HepG2 (cell line): ENCODE results near the gene CD320.

Experiments used
- CCAR2 ChIP-seq: fragments of 200-400 bp; formaldehyde crosslinking; optimal IDR thresholded peaks from 2 replicates; pipeline ENCODE3; 2018; ENCODE audit warnings: low read depth, mild to moderate bottlenecking, low read length, moderate library complexity
- GABPA ChIP-seq, 2 experiments: IDR thresholded peaks; 2 replicates each; pipeline ENCODE4 v1.6.1; 2011 to 2016; ENCODE audit warnings: low read depth in 2 of 2, low read length in 1 of 2, missing biosample characterization in 1 of 2, missing genetic modification characterization in 1 of 2
- IKZF4 ChIP-seq: sonication (generic); formaldehyde crosslinking; IDR thresholded peaks from 2 replicates; pipeline ENCODE4 v1.5.1; 2020; ENCODE audit warnings: borderline replicate concordance, mild to moderate bottlenecking, low read depth, missing genetic modification reagents; ENCODE audit errors: not compliant biosample characterization
- NCOA1 ChIP-seq: sonication (generic); formaldehyde crosslinking; IDR thresholded peaks from 2 replicates; pipeline ENCODE4 v1.9.0; 2021; ENCODE audit warnings: missing genetic modification reagents
- THAP9 ChIP-seq: sonication (generic); formaldehyde crosslinking; IDR thresholded peaks from 2 replicates; pipeline ENCODE4; 2020; ENCODE audit warnings: missing genetic modification reagents, mild to moderate bottlenecking, borderline replicate concordance
- ZNF136 ChIP-seq: sonication (generic); formaldehyde crosslinking; IDR thresholded peaks from 2 replicates; pipeline ENCODE4 v1.8.1; 2022; ENCODE audit warnings: low read depth, mild to moderate bottlenecking, moderate library complexity, missing genetic modification reagents
- ZNF691 ChIP-seq: sonication (generic); formaldehyde crosslinking; IDR thresholded peaks from 2 replicates; pipeline ENCODE4 v1.4.0; 2020; ENCODE audit warnings: missing genetic modification reagents, low read depth, mild to moderate bottlenecking, borderline replicate concordance
- TF ChIP-seq, protein P1 (sequence below), 2 experiments: IDR thresholded peaks; 2 replicates each; pipeline ENCODE4 v1.6.1; 2011 to 2012; ENCODE audit warnings: low read length in 2 of 2, borderline replicate concordance in 1 of 2, low read depth in 1 of 2, mild to moderate bottlenecking in 1 of 2, moderate library complexity in 1 of 2
- TF ChIP-seq, protein P2 (sequence below): IDR thresholded peaks from 2 replicates; pipeline ENCODE4 v1.6.1; 2012; ENCODE audit warnings: inconsistent platforms
- TF ChIP-seq, protein P3 (sequence below): sonication (generic); formaldehyde crosslinking; IDR thresholded peaks from 2 replicates; pipeline ENCODE4 v1.5.0; 2020; ENCODE audit warnings: missing genetic modification reagents

- TF ChIP-seq, protein P1, sequence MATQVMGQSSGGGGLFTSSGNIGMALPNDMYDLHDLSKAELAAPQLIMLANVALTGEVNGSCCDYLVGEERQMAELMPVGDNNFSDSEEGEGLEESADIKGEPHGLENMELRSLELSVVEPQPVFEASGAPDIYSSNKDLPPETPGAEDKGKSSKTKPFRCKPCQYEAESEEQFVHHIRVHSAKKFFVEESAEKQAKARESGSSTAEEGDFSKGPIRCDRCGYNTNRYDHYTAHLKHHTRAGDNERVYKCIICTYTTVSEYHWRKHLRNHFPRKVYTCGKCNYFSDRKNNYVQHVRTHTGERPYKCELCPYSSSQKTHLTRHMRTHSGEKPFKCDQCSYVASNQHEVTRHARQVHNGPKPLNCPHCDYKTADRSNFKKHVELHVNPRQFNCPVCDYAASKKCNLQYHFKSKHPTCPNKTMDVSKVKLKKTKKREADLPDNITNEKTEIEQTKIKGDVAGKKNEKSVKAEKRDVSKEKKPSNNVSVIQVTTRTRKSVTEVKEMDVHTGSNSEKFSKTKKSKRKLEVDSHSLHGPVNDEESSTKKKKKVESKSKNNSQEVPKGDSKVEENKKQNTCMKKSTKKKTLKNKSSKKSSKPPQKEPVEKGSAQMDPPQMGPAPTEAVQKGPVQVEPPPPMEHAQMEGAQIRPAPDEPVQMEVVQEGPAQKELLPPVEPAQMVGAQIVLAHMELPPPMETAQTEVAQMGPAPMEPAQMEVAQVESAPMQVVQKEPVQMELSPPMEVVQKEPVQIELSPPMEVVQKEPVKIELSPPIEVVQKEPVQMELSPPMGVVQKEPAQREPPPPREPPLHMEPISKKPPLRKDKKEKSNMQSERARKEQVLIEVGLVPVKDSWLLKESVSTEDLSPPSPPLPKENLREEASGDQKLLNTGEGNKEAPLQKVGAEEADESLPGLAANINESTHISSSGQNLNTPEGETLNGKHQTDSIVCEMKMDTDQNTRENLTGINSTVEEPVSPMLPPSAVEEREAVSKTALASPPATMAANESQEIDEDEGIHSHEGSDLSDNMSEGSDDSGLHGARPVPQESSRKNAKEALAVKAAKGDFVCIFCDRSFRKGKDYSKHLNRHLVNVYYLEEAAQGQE (IDR thresholded peaks at IDR 0.05; ENCODE audit: borderline replicate concordance in 1 of 2, low read depth in 1 of 2, low read length in 2 of 2): no peak
- TF ChIP-seq, protein P2, sequence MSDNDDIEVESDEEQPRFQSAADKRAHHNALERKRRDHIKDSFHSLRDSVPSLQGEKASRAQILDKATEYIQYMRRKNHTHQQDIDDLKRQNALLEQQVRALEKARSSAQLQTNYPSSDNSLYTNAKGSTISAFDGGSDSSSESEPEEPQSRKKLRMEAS: no peak
- TF ChIP-seq, protein P3, sequence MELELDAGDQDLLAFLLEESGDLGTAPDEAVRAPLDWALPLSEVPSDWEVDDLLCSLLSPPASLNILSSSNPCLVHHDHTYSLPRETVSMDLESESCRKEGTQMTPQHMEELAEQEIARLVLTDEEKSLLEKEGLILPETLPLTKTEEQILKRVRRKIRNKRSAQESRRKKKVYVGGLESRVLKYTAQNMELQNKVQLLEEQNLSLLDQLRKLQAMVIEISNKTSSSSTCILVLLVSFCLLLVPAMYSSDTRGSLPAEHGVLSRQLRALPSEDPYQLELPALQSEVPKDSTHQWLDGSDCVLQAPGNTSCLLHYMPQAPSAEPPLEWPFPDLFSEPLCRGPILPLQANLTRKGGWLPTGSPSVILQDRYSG (CRISPR knock-in tag): no peak
- TF ChIP-seq ZNF691 (CRISPR knock-in tag): no peak
- TF ChIP-seq THAP9 (CRISPR knock-in tag): no peak
- TF ChIP-seq CCAR2: no peak
- no peak for TF ChIP-seq GABPA (IDR thresholded peaks at IDR 0.05; ENCODE audit: low read depth, low read length)
- no peak for TF ChIP-seq GABPA (CRISPR knock-in tag; IDR thresholded peaks at IDR 0.05; ENCODE audit: low read depth)
- TF ChIP-seq IKZF4 (CRISPR knock-in tag): no peak
- TF ChIP-seq NCOA1 (CRISPR knock-in tag): no peak
- TF ChIP-seq ZNF136 (CRISPR knock-in tag): no peak
Observed at GRCh38 chr19:8269724-8270123, 38.4 kb downstream of the CD320 start.
